Measurements from ENCODE around the gene CHMP4A. TPM values are rescaled to one million over a fixed set of nuclear protein-coding genes. Genes with fewer than 3 reads are reported as not detected.

CHMP4A gene
- total RNA-seq (2014; rRNA removed; shearing (Covaris generic)) = 61.1 and 66.9 TPM in 2 replicates

- peak; percentile 99 for DNase-seq (ENCODE audit: low spot score)
Observed at GRCh38 chr14:24212924-24213865, at the start of gene CHMP4A. Gene CHMP4A, minus strand, starts transcription at chr14:24213488. Its CDS starts 49 bp downstream, at chr14:24213439.

- DNase-seq (ENCODE audit: low spot score) = no peak
Observed at GRCh38 chr14:24261969-24262327, 48.7 kb upstream of the CHMP4A start.

DNA sequence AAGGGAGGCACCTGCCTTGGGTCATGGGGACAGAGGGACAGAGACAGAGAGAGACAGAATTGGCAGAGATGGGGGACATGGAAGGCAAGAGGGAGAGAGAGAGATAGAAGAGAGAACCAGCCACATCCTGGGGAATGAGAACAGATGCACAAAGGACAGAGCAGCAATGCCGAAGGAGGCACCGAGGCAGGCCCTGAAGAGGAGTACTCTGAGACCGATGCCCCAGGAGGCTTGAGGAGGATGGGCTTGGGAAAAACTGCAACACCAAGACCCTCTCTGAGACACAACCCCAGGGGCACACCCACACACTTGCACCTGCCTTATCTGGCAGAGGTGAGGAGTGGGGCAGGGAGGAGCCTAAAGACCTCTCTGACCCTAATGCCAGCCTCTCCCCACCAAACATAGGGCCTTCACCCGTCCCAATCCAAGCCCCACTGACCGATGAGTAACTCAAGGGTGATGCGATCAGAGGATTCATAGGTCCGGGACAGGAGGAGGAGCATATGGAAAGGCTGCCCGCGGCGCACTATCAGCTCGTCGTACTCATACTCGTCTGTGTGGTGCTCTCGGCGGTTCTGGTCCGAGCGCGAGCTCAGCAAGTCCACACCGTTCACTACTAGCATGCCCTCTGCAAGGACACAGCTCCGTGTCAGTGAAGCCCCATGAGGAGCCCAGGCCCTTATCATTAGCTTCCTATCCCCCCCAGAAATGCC is 48.1 kb upstream of the CHMP4A start:
- DNase-seq (ENCODE audit: low spot score) = no peak

DNA sequence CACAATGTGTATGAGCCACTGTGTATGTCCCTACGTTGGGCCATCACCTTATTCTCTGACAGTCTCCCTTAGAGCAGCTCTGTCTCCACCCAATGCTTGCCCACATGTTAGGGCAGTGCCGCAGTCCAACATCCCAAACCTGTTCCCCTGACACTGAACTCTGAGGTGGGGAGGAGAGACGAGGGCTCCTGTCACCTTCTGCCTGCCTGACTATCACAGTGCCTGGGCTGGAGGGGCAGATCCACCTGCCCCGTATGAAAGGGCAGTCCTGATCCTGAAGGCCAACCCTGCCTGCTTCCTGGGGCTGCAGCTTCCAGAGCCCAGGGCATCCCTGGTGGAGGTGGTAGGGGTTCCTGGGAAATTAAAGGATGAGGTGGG is 47.5 kb upstream of the CHMP4A start:
- DNase-seq (ENCODE audit: low spot score) = no peak

DNA sequence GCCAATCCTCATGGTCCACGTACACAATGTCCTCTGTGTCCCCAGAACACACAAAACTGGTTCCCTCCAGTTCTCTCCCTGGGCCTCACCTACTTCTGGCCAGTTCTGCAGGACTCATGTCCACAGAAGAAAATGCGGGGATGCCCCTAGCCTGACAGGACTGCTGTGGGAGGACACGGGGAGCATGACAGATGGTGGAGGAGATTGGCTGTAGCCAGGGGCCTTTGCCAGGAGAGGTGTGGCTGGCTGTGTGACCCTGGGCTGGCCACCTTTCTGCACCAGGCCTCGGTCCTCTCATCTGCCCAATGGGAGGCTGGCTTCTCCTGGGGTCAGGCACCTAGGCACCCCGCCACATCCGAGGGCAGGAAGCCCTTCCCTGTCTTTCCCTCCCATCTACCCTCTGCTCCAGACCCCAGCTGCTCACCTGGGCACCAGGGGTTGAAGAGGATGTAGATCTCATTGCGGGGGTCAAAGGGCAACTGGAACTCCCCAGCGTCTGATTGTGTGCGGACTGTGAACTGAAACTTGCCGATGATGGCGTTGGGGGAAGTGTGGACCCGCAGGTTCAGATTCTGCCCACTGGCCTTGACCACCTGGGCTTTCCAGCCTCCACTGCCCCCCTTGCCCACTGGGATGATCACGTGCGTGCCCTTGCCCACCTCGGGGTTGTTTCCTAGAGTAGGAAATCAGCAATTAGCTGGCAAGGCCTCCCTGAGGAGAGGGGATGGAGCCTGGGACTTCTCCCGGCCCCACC is 46.9 kb upstream of the CHMP4A start:
- DNase-seq (ENCODE audit: low spot score) = no peak

GRCh38 chr14:24259282-24260025 is 46.2 kb upstream of the CHMP4A start:
- no peak for DNase-seq (ENCODE audit: low spot score)

GRCh38 chr14:24258548-24259265 is 45.4 kb upstream of the CHMP4A start:
- DNase-seq (ENCODE audit: low spot score) = no peak

- no peak for DNase-seq (ENCODE audit: low spot score)
Observed at GRCh38 chr14:24258119-24258518, 44.8 kb upstream of the CHMP4A start.

- no peak for DNase-seq (ENCODE audit: low spot score)
Observed at GRCh38 chr14:24256960-24257359, 43.7 kb upstream of the CHMP4A start.

GRCh38 chr14:24255931-24256711 is 42.8 kb upstream of the CHMP4A start:
- DNase-seq (ENCODE audit: low spot score) = no peak

GRCh38 chr14:24255438-24255837 is 42.1 kb upstream of the CHMP4A start:
- no peak for DNase-seq (ENCODE audit: low spot score)

DNA sequence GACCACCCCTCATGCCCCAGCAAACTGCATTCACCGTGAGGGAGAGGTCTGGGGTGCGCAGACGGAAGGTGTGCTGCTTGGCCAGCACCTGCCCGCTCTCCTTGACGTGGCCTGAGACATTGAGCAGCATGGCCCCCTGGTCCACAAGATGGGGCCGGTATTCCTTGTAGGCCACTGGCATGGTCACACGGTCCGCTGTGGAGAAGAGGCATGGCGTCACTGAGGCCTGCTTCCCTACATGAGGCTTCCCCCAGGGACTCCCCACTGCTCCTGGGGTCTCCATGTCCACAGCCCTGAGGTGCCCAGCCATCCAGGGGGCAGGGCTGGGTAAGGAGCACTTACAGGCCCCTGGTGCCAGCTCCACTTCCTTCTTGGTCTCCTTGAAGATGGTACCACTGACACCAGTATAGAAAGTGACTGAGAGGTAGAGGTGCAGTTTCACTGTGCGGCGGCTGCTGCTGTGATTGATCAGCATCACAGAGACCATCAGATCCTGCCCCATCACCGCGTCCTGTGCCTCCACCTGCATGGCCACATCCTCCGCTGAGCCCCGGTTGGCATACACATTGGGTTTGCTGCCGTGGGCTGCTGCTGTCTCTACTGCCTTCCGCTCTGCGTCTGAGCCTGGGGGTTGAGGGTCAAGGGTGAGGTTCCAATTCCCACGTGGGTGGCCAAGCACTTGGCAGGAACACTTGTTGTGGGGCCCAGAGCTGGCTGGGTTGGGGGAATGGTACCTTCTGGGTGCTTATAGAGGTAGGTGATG is 41.5 kb upstream of the CHMP4A start:
- DNase-seq (ENCODE audit: low spot score) = no peak

DNA sequence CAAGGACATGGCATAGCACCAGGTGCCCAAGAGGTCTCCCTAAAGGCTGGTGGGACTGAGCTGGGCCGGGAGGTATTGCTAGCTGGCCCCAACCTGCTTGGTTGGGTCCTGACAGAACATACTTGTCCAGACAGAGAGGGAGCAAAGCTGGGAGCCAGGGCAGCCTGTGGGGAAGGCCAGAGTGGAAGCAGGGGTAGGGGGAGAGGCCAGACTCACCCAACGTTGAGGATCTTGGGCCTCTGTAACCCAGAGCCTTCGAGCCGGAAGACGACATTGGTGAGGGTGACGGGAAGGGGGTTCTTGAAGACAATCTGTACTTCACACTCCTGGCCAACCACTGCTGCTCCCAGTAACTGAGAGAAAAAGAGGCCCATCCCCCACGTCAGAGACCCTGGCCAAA is 40.6 kb upstream of the CHMP4A start:
- no peak for DNase-seq (ENCODE audit: low spot score)

DNA sequence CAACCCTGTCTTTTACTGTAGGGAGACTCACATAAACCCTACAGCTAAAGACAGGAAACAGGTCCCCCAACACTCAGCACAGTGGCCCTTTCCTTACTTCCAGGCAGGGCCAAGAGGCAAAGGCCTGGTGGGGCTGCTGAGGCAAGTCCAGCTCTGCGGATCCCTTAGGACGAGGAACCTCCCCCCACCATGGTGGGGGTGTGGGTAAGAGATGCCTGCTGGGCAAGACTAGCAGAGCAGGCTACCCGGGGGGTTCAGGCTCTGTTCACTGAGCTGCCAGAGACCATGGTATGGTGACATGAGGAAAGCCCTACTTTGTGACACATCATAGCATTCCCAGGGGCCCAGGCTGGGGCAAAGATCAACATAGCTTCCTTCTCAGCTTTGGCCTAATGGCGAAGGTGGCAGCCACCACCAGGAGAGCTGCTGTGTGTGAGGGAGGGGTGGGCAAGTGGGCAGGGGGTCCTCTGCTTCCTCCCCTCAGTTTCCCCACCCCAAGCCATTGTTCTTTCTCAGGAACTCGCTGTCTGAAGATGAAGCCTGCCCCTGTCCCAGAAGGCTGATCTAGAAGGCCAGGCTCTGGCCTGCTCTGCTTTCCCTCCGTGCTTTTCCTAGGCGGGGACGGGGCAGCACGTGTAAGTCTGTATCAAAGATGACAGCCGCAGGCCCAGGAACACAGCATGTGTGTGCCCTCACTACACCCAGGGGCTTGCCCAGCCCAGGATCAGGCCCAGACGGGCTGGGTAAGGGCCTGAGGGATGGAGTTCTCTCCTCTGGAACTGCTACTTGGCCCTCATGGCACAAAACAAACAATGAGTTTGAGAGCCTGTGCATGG is 39.2 kb upstream of the CHMP4A start:
- DNase-seq (ENCODE audit: low spot score) = no peak

GRCh38 chr14:24251880-24252288 is 38.6 kb upstream of the CHMP4A start:
- DNase-seq (ENCODE audit: low spot score) = no peak

DNA sequence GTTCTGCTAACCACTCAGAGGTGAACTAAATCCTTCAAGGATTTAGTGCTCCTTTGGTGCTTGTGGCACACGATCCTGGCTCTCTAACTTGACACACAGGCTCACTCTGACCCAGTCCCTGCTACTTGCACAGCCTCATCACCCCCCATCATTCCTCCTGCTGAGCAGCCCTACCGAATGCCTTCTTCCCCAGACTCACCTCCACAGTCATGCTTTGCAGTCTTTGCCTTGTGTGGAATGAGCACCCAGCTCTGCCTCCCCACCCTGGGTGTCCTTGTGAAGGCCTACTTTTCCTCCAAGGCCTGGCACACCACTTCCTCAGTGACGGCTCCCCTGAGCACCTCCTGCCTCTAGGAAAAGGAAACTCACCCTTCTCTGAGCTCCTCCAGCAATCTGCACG is 37.1 kb upstream of the CHMP4A start:
- DNase-seq (ENCODE audit: low spot score) = no peak

DNA sequence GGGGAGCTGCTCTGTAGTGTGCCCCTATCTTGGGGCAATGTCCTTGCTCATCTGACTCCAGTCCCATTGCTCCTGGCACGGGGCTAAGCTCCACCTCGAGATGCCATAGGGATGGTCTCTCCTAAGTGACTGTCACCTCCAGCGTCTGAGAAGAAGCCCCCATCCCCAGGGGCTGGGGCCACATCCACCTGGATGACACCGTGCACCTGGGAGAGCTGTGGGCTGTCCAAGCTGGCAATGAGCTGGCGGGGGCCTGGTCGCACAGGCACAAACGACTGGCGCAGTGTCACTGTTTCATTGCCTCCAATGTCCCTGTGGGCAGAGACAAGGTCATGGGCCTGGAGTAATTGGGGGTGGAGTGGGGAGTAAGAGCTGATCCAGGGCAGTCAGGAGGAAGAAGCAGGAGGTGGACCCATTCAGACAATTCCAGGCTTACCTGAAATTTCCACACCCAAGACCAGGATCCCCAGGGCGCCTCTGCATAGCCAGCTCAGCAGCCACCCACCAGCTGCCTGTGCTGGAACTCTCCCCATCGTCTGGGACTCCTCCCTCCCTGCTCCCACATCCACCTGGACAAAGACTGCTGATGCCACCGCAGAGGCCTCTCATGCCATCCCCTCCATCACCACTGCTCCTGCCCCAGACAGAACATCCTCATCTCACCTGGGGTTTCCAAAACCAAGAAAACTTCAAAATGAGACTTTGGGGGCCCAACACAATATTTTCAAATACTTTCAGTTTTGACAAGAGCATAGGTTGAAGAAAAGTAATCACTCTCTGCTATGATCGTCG is 36.1 kb upstream of the CHMP4A start:
- DNase-seq (ENCODE audit: low spot score) = no peak

GRCh38 chr14:24247422-24247821 is 34.1 kb upstream of the CHMP4A start:
- no peak for DNase-seq (ENCODE audit: low spot score)

All from H4 (cell line).